HUES64 (cell line): ENCODE measurements around the gene TRMT112. TPM values are rescaled to one million over a fixed set of nuclear protein-coding genes. Genes with fewer than 3 reads are reported as not detected.

Experiments
- H3K27ac ChIP-seq: 2 replicates; pipeline ENCODE4 v1.7.0; 2013; ENCODE audit warnings: low read depth, low read length, inconsistent platforms
- H3K27me3 ChIP-seq: 2 replicates; pipeline ENCODE4 v1.6.1; 2013; ENCODE audit warnings: mild to moderate bottlenecking, low read length; ENCODE audit not compliant: insufficient read depth
- H3K36me3 ChIP-seq: 2 replicates; pipeline ENCODE4 v1.6.1; 2013; ENCODE audit warnings: mild to moderate bottlenecking, low read length; ENCODE audit not compliant: insufficient read depth
- H3K4me1 ChIP-seq: 2 replicates; pipeline ENCODE4 v1.6.1; 2013; ENCODE audit warnings: mild to moderate bottlenecking, low read length, moderate library complexity; ENCODE audit not compliant: insufficient read depth
- H3K4me3 ChIP-seq: 2 replicates; pipeline ENCODE4 v1.5.1; 2013; ENCODE audit warnings: mild to moderate bottlenecking, low read length, moderate library complexity
- H3K9ac ChIP-seq: 2 replicates; pipeline ENCODE4 v1.6.1; 2013; ENCODE audit warnings: mild to moderate bottlenecking, low read depth, low read length
- H3K9me3 ChIP-seq: 2 replicates; pipeline ENCODE4 v1.6.1; 2013; ENCODE audit warnings: low read depth, low read length; ENCODE audit not compliant: insufficient read depth
- WGBS: fragments of 150-250, 120-280 bp; methylation state at CpG from one replicate; pipeline ENCODE4 v1.1.7; 2013; ENCODE audit warnings: missing lambda C conversion rate; 5-methylcytosine and 5-hydroxymethylcytosine counted together
- polyA plus RNA-seq, 2 experiments: library from polyadenylated mRNA; stranded (reverse); fragments of 50-300 nt; gene quantifications; one replicate each; pipeline ENCODE4 v1.2.3, GENCODE V29; 2013

Gene TRMT112
- polyA plus RNA-seq (2013, experiment 1 of 2), result 232 TPM
- 226 TPM for polyA plus RNA-seq (2013, experiment 2 of 2)

GRCh38 chr11:64317325-64317960 is at the start of gene TRMT112:
Gene TRMT112 (minus strand): TSS chr11:64317559. CDS start chr11:64317526, 33 bp downstream.
- Histone ChIP-seq H3K36me3 (peaks cover 45% of the 10 kb centered on the region), H3K9me3 (no peaks in the 10 kb centered on the region), H3K9ac (peak within 1 kb of the TSS; percentile 92), H3K4me1 (peaks cover 8% of the 10 kb centered on the region; the same call in 1 of the 2 replicates), H3K27ac (peak within 1 kb of the TSS; percentile 98), H3K4me3 (peak within 1 kb of the TSS; percentile 79), H3K27me3 (no peaks in the 10 kb centered on the region)
- under 1% methylated on average over 43 of the region's 43 CpGs for WGBS

- Histone ChIP-seq H3K4me3 (no peak overlapping the region), H3K4me1 (no peaks in the 10 kb centered on the region), H3K9ac (no peak overlapping the region), H3K9me3 (no peaks in the 10 kb centered on the region), H3K27ac (no peak overlapping the region), H3K36me3 (peaks cover 53% of the 10 kb centered on the region), H3K27me3 (no peaks in the 10 kb centered on the region)
- WGBS, result no CpG with 5 or more reads among the region's 1 CpG
These were observed 49.4 kb upstream of the TRMT112 start for GRCh38 chr11:64366751-64367150.

DNA sequence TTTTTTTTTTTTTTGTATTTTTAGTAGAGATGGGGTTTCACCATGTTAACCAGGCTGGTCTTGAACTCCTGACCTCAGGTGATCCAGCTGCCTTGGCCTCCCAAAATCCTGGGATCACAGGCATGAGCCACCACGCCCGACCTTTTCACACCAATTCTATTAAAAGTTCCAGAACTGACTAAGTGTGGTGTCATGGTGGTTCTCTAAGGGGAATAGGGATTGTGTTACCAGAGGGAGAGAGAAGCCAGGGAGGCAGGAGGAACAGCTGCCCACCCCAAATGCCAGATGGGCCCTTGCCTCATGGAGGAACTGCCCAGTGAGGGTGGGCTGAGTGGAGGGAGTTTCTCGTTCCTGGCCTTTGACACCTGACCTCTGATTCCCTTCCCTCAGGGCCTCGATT is 47.6 kb upstream of the TRMT112 start:
- H3K4me1 ChIP-seq, result 0 out of 2 replicates have a peak, but pooled peaks cover under 1% of the 10 kb centered on the region
- no peaks in the 10 kb centered on the region for H3K9me3 ChIP-seq
- no peak overlapping the region for H3K9ac ChIP-seq
- WGBS, result 96% methylated on average over 4 of the region's 4 CpGs
- peaks cover 63% of the 10 kb centered on the region for H3K36me3 ChIP-seq
- no peak overlapping the region for H3K4me3 ChIP-seq
- H3K27ac ChIP-seq, result no peak overlapping the region
- H3K27me3 ChIP-seq, result no peaks in the 10 kb centered on the region

- 91% methylated on average over 6 of the region's 6 CpGs for WGBS
- Histone ChIP-seq H3K4me1 (peaks cover 4% of the 10 kb centered on the region; the same call in 1 of the 2 replicates), H3K36me3 (peaks cover 60% of the 10 kb centered on the region), H3K9ac (no peak overlapping the region), H3K4me3 (no peak overlapping the region), H3K9me3 (no peaks in the 10 kb centered on the region), H3K27me3 (no peaks in the 10 kb centered on the region), H3K27ac (no peak overlapping the region)
These were observed 47.1 kb upstream of the TRMT112 start for GRCh38 chr11:64364435-64364834.

GRCh38 chr11:64362339-64362738 is 45.0 kb upstream of the TRMT112 start:
- peaks cover 16% of the 10 kb centered on the region for H3K4me1 ChIP-seq
- H3K27ac ChIP-seq, result no peak overlapping the region
- no peaks in the 10 kb centered on the region for H3K27me3 ChIP-seq
- 94% methylated on average over 10 of the region's 10 CpGs for WGBS
- peaks cover 55% of the 10 kb centered on the region for H3K36me3 ChIP-seq
- H3K9me3 ChIP-seq, result no peaks in the 10 kb centered on the region
- no peak overlapping the region for H3K9ac ChIP-seq
- no peak overlapping the region for H3K4me3 ChIP-seq

DNA sequence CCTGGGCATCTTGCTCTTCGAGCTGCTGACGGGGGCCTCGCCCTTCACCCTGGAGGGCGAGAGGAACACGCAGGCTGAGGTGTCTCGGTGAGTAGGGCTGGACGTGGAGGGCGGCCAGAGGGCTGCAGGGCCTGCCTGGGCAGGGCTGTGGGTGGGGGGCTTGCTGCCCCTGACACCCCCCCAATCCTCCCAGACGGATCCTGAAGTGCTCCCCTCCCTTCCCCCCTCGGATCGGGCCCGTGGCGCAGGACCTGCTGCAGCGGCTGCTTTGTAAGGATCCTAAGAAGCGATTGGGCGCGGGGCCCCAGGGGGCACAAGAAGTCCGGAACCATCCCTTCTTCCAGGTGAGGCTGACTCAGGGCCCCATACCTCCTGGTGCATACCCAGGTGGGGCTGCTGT is 44.3 kb upstream of the TRMT112 start:
- no peaks in the 10 kb centered on the region for H3K27me3 ChIP-seq
- peaks cover 18% of the 10 kb centered on the region for H3K4me1 ChIP-seq
- no peaks in the 10 kb centered on the region for H3K9me3 ChIP-seq
- H3K9ac ChIP-seq, result no peak overlapping the region
- no peak overlapping the region for H3K4me3 ChIP-seq
- H3K27ac ChIP-seq, result no peak overlapping the region
- peaks cover 53% of the 10 kb centered on the region for H3K36me3 ChIP-seq
- 94% methylated on average over 18 of the region's 18 CpGs for WGBS

GRCh38 chr11:64360448-64360921 is 43.1 kb upstream of the TRMT112 start:
- peaks cover 43% of the 10 kb centered on the region for H3K36me3 ChIP-seq
- H3K9ac ChIP-seq, result no peak overlapping the region
- no peaks in the 10 kb centered on the region for H3K9me3 ChIP-seq
- no peak overlapping the region for H3K27ac ChIP-seq
- H3K4me1 ChIP-seq, result peaks cover 22% of the 10 kb centered on the region
- H3K27me3 ChIP-seq, result no peaks in the 10 kb centered on the region
- 90% methylated on average over 13 of the region's 13 CpGs for WGBS
- no peak overlapping the region for H3K4me3 ChIP-seq

DNA sequence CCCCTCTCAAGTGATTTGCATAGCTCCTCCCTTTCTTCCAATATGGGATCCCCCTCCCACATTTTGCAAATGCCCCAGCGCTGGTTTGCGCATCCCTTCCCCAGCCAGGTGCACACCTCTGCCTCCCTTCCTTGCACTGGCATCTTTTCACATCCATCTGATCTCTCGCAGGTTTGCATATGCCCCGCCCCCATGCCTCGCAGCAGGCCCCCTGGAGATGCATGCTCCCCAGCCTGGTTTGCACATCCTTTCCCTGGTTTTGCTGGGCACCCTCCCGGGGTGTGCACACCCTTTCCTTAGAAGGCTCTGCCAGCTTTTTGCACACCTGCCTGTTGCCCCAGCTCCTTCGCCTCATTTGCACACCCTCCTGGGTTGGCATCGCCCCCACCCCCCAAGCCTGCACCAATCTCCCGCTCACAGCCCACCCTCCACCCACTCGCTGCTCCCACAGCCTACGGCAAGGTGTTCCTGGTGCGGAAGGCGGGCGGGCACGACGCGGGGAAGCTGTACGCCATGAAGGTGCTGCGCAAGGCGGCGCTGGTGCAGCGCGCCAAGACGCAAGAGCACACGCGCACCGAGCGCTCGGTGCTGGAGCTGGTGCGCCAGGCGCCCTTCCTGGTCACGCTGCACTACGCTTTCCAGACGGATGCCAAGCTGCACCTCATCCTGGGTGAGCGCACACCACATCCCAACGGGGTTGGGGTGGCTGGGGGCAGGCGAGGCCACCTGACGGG is 42.5 kb upstream of the TRMT112 start:
- peak overlapping the region; percentile 79 for H3K4me3 ChIP-seq
- H3K9ac ChIP-seq, result no peak overlapping the region
- peaks cover 25% of the 10 kb centered on the region for H3K4me1 ChIP-seq
- no peak overlapping the region for H3K27ac ChIP-seq
- peaks cover 37% of the 10 kb centered on the region for H3K36me3 ChIP-seq
- WGBS, result 82% methylated on average over 38 of the region's 38 CpGs
- no peaks in the 10 kb centered on the region for H3K27me3 ChIP-seq
- no peaks in the 10 kb centered on the region for H3K9me3 ChIP-seq

GRCh38 chr11:64358907-64359711 is 41.8 kb upstream of the TRMT112 start, which contains the start of gene RPS6KA4:
Gene RPS6KA4 (plus strand): TSS chr11:64359162. CDS start chr11:64359236, 74 bp downstream.
- peak within 1 kb of the TSS; percentile 79 for H3K4me3 ChIP-seq
- H3K9me3 ChIP-seq, result no peaks in the 10 kb centered on the region
- H3K36me3 ChIP-seq, result peaks cover 33% of the 10 kb centered on the region
- peaks cover 25% of the 10 kb centered on the region for H3K4me1 ChIP-seq
- WGBS, result 1% methylated on average over 70 of the region's 70 CpGs
- H3K27me3 ChIP-seq, result no peaks in the 10 kb centered on the region
- H3K27ac ChIP-seq, result peak within 1 kb of the TSS; percentile 19; the same call in 1 of the 2 replicates
- H3K9ac ChIP-seq, result peak within 1 kb of the TSS; percentile 74

GRCh38 chr11:64358536-64358906 is 41.2 kb upstream of the TRMT112 start:
- H3K4me1 ChIP-seq, result peaks cover 25% of the 10 kb centered on the region
- peak overlapping the region; percentile 19; the same call in 1 of the 2 replicates for H3K27ac ChIP-seq
- no peaks in the 10 kb centered on the region for H3K9me3 ChIP-seq
- H3K4me3 ChIP-seq, result peak overlapping the region; percentile 79
- H3K9ac ChIP-seq, result peak overlapping the region; percentile 74
- H3K27me3 ChIP-seq, result no peaks in the 10 kb centered on the region
- peaks cover 27% of the 10 kb centered on the region for H3K36me3 ChIP-seq
- WGBS, result 38% methylated on average over 7 of the region's 7 CpGs
